Measurements from ENCODE around the gene DAPK1. TPM values are rescaled to one million over a fixed set of nuclear protein-coding genes. Genes with fewer than 3 reads are reported as not detected.

DAPK1 gene
- polyA plus RNA-seq, 1 donor from 2014 or later, result 45.0 TPM

GRCh38 chr9:87606841-87607521, 109.3 kb downstream of the DAPK1 start:
- H3K27me3 ChIP-seq (ENCODE audit: insufficient read depth, low read depth, low read length), result no peaks in the 10 kb centered on the region
- H3K36me3 ChIP-seq (ENCODE audit: insufficient read depth, low read length), result no peaks in the 10 kb centered on the region
- no peak overlapping the region for H3K4me2 ChIP-seq (ENCODE audit: low read length)
- no peaks in the 10 kb centered on the region for H3K79me2 ChIP-seq (replicated peaks; ENCODE audit: insufficient read depth, low read length)
- H3K9ac ChIP-seq (ENCODE audit: low read length), result no peak overlapping the region
- TF ChIP-seq POLR2AphosphoS5 (IDR thresholded peaks at IDR 0.05) (no peak), MXI1 (conservative IDR thresholded peaks at IDR 0.05; ENCODE audit: poor library complexity, severe bottlenecking) (no peak), TAF1 (IDR thresholded peaks at IDR 0.05; ENCODE audit: low read depth) (no peak), SMC3 (conservative IDR thresholded peaks at IDR 0.05; ENCODE audit: poor library complexity) (no peak), EP300 (conservative IDR thresholded peaks at IDR 0.05; ENCODE audit: poor library complexity, severe bottlenecking) (no peak), RAD21 (conservative IDR thresholded peaks at IDR 0.05) (no peak), EZH2 (IDR thresholded peaks at IDR 0.05; ENCODE audit: borderline replicate concordance, insufficient read depth, low read length, poor library complexity, severe bottlenecking) (no peak), CTCF (IDR thresholded peaks at IDR 0.05; ENCODE audit: poor library complexity, severe bottlenecking) (no peak), REST (IDR thresholded peaks at IDR 0.05; ENCODE audit: borderline replicate concordance) (no peak)
- no peaks in the 10 kb centered on the region for H3K9me2 ChIP-seq (ENCODE audit: insufficient read depth, low read length)
- no peaks in the 10 kb centered on the region for H4K20me1 ChIP-seq (ENCODE audit: insufficient read depth)
- no peaks in the 10 kb centered on the region for H3K9me3 ChIP-seq (ENCODE audit: low read length)
- H2AFZ ChIP-seq (ENCODE audit: low read depth, low read length), result no peak overlapping the region
- no peaks in the 10 kb centered on the region for H3F3A ChIP-seq (ENCODE audit: insufficient read depth, low read length, poor library complexity, severe bottlenecking)
- no peak overlapping the region for H3K4me3 ChIP-seq (ENCODE audit: low read length)
- no peak overlapping the region for H3K27ac ChIP-seq (ENCODE audit: low read length)

- H3K4me3 ChIP-seq (ENCODE audit: low read length), result no peak overlapping the region
- no peaks in the 10 kb centered on the region for H3K36me3 ChIP-seq (ENCODE audit: insufficient read depth, low read length)
- no peaks in the 10 kb centered on the region for H3K9me2 ChIP-seq (ENCODE audit: insufficient read depth, low read length)
- H3F3A ChIP-seq (ENCODE audit: insufficient read depth, low read length, poor library complexity, severe bottlenecking), result no peaks in the 10 kb centered on the region
- no peaks in the 10 kb centered on the region for H4K20me1 ChIP-seq (ENCODE audit: insufficient read depth)
- no peak overlapping the region for H3K4me2 ChIP-seq (ENCODE audit: low read length)
- no peak overlapping the region for H2AFZ ChIP-seq (ENCODE audit: low read depth, low read length)
- H3K9me3 ChIP-seq (ENCODE audit: low read length), result no peaks in the 10 kb centered on the region
- TF ChIP-seq MXI1 (conservative IDR thresholded peaks at IDR 0.05; ENCODE audit: poor library complexity, severe bottlenecking) (no peak), REST (IDR thresholded peaks at IDR 0.05; ENCODE audit: borderline replicate concordance) (no peak), CTCF (IDR thresholded peaks at IDR 0.05; ENCODE audit: poor library complexity, severe bottlenecking) (no peak), EP300 (conservative IDR thresholded peaks at IDR 0.05; ENCODE audit: poor library complexity, severe bottlenecking) (no peak), SMC3 (conservative IDR thresholded peaks at IDR 0.05; ENCODE audit: poor library complexity) (no peak), RAD21 (conservative IDR thresholded peaks at IDR 0.05) (no peak), EZH2 (IDR thresholded peaks at IDR 0.05; ENCODE audit: borderline replicate concordance, insufficient read depth, low read length, poor library complexity, severe bottlenecking) (no peak), POLR2AphosphoS5 (IDR thresholded peaks at IDR 0.05) (no peak), TAF1 (IDR thresholded peaks at IDR 0.05; ENCODE audit: low read depth) (no peak)
- no peak overlapping the region for H3K27ac ChIP-seq (ENCODE audit: low read length)
- no peak overlapping the region for H3K9ac ChIP-seq (ENCODE audit: low read length)
- no peaks in the 10 kb centered on the region for H3K79me2 ChIP-seq (replicated peaks; ENCODE audit: insufficient read depth, low read length)
- H3K27me3 ChIP-seq (ENCODE audit: insufficient read depth, low read depth, low read length), result no peaks in the 10 kb centered on the region
These were observed 110.2 kb downstream of the DAPK1 start for GRCh38 chr9:87607859-87608258.
